Measurements from ENCODE around the gene ALPK3.

The ALPK3 gene

DNA sequence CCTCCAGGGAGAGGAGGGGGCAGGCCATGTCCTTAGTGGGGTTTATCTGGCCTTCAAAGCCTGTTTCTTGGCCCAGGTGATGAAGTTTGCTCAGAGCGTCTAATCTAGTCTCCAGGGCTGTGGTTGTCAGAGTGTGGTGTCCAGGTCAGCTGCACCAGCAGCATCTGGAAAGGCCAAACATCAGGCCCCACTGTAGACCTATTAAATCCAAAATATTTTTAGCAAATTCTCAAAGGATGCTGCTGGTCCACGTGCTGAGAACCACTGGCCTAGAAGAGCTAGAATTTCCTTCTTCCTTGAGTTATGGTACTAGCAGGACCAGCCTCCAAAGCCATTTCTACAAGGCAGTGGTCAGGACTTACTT, 96.2 kb downstream of the ALPK3 start:
- ATAC-seq (ENCODE audit: low read depth) (no peak), DNase-seq (ENCODE audit: low spot score) (no peak)
- H3K4me3 ChIP-seq (ENCODE audit: severe bottlenecking), result no peak overlapping the region
- no peaks in the 10 kb centered on the region for H3K36me3 ChIP-seq (ENCODE audit: low read depth)
- peak overlapping the region; percentile 91 for H3K27ac ChIP-seq (ENCODE audit: poor library complexity, severe bottlenecking)
- no peaks in the 10 kb centered on the region for H3K9me3 ChIP-seq (ENCODE audit: severe bottlenecking)
- no peaks in the 10 kb centered on the region for H3K27me3 ChIP-seq (ENCODE audit: insufficient read depth, poor library complexity, severe bottlenecking)
- no peak for TF ChIP-seq CTCF (IDR thresholded peaks at IDR 0.05; ENCODE audit: poor library complexity, severe bottlenecking)
- peaks cover 31% of the 10 kb centered on the region for H3K4me1 ChIP-seq (ENCODE audit: insufficient read depth, poor library complexity, severe bottlenecking)

DNA sequence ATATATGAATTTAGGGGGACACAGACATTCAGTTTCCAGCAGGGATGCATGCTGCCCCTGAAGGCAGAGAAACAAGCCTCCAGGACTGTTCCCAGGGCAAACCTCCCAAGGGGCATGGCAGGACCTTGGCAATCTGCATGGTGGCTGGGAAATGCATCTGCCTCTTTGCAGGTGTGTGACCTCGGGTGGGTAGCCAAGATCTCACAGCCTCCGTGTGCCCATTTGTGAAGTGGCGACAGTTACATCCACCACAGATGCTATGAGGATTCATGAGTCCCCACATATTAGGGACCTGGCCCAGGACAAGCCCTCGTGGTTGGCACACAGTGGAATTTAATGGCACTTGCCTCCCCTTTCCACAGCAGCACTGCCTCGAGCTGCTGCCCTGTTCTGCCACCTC, 97.2 kb downstream of the ALPK3 start:
- no peak for TF ChIP-seq CTCF (IDR thresholded peaks at IDR 0.05; ENCODE audit: poor library complexity, severe bottlenecking)
- H3K27me3 ChIP-seq (ENCODE audit: insufficient read depth, poor library complexity, severe bottlenecking), result no peaks in the 10 kb centered on the region
- peak overlapping the region; percentile 91 for H3K27ac ChIP-seq (ENCODE audit: poor library complexity, severe bottlenecking)
- ATAC-seq (ENCODE audit: low read depth) (no peak), DNase-seq (ENCODE audit: low spot score) (no peak)
- no peaks in the 10 kb centered on the region for H3K9me3 ChIP-seq (ENCODE audit: severe bottlenecking)
- H3K4me1 ChIP-seq (ENCODE audit: insufficient read depth, poor library complexity, severe bottlenecking), result peaks cover 31% of the 10 kb centered on the region
- H3K4me3 ChIP-seq (ENCODE audit: severe bottlenecking), result no peak overlapping the region
- H3K36me3 ChIP-seq (ENCODE audit: low read depth), result no peaks in the 10 kb centered on the region

GRCh38 chr15:84914909-84915605, 97.9 kb downstream of the ALPK3 start:
- no peaks in the 10 kb centered on the region for H3K27me3 ChIP-seq (ENCODE audit: insufficient read depth, poor library complexity, severe bottlenecking)
- no peak overlapping the region for H3K4me3 ChIP-seq (ENCODE audit: severe bottlenecking)
- no peaks in the 10 kb centered on the region for H3K36me3 ChIP-seq (ENCODE audit: low read depth)
- peak overlapping the region; percentile 91 for H3K27ac ChIP-seq (ENCODE audit: poor library complexity, severe bottlenecking)
- H3K4me1 ChIP-seq (ENCODE audit: insufficient read depth, poor library complexity, severe bottlenecking), result peaks cover 31% of the 10 kb centered on the region
- DNase-seq (ENCODE audit: low spot score) (peak; percentile 94), ATAC-seq (ENCODE audit: low read depth) (peak; percentile 80)
- no peaks in the 10 kb centered on the region for H3K9me3 ChIP-seq (ENCODE audit: severe bottlenecking)
- TF ChIP-seq CTCF (IDR thresholded peaks at IDR 0.05; ENCODE audit: poor library complexity, severe bottlenecking), result no peak

GRCh38 chr15:84915606-84915958, 98.4 kb downstream of the ALPK3 start:
- DNase-seq (ENCODE audit: low spot score) (no peak), ATAC-seq (ENCODE audit: low read depth) (no peak)
- Histone ChIP-seq H3K4me1 (ENCODE audit: insufficient read depth, poor library complexity, severe bottlenecking) (peaks cover 31% of the 10 kb centered on the region), H3K9me3 (ENCODE audit: severe bottlenecking) (no peaks in the 10 kb centered on the region), H3K36me3 (ENCODE audit: low read depth) (no peaks in the 10 kb centered on the region), H3K27ac (ENCODE audit: poor library complexity, severe bottlenecking) (peak overlapping the region; percentile 91), H3K27me3 (ENCODE audit: insufficient read depth, poor library complexity, severe bottlenecking) (no peaks in the 10 kb centered on the region), H3K4me3 (ENCODE audit: severe bottlenecking) (no peak overlapping the region)
- TF ChIP-seq CTCF (IDR thresholded peaks at IDR 0.05; ENCODE audit: poor library complexity, severe bottlenecking), result no peak

DNA sequence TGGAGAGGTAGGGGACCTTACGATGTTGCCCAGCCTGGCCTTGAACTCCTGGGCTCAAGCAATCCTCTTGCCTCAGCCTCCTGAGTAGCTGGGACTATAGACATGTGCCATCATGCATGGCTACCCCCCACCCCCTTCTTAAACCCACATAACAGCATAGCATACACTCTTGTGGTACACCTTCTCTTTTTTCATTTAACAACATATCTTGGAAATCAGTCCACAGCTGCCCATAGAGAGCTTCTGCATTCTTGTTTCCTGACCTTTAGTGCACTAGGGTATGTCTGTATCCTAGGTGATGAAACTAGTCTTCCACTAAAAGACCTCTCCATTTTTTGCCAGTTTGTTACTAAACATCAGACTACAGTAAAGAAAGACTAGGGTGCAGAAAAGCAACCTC, 100.3 kb downstream of the ALPK3 start:
- Histone ChIP-seq H3K27ac (ENCODE audit: poor library complexity, severe bottlenecking) (no peak overlapping the region), H3K4me1 (ENCODE audit: insufficient read depth, poor library complexity, severe bottlenecking) (peaks cover 19% of the 10 kb centered on the region), H3K4me3 (ENCODE audit: severe bottlenecking) (no peak overlapping the region), H3K36me3 (ENCODE audit: low read depth) (no peaks in the 10 kb centered on the region), H3K27me3 (ENCODE audit: insufficient read depth, poor library complexity, severe bottlenecking) (no peaks in the 10 kb centered on the region), H3K9me3 (ENCODE audit: severe bottlenecking) (no peaks in the 10 kb centered on the region)
- TF ChIP-seq CTCF (IDR thresholded peaks at IDR 0.05; ENCODE audit: poor library complexity, severe bottlenecking), result no peak
- DNase-seq (ENCODE audit: low spot score) (no peak), ATAC-seq (ENCODE audit: low read depth) (no peak)
